Activated CD4-positive, alpha-beta T cell treated with anti-CD3 and anti-CD28 coated beads, Interleukin-2, Interleukin-4, amounts not matched to agents 100 ng/mL and 50 ng/mL, durations not matched to agents 16 hours and 8 hours (primary cell): ENCODE data around the gene PLPP7.

ENCODE experiments used
- DNase-seq: peaks from one replicate; pipeline ENCODE4 v3.0.0-alpha.2; 2020; ENCODE audit warnings: low spot score

Gene PLPP7

GRCh38 chr9:131281119-131281965 is 8.2 kb upstream of the PLPP7 start:
- no peak for DNase-seq

GRCh38 chr9:131282175-131282574 is 7.3 kb upstream of the PLPP7 start:
- DNase-seq = no peak

- no peak for DNase-seq
Measured at GRCh38 chr9:131282688-131283422, 6.7 kb upstream of the PLPP7 start.

- no peak for DNase-seq
Measured at GRCh38 chr9:131284856-131285255, 4.7 kb upstream of the PLPP7 start.

GRCh38 chr9:131287359-131287758 is 2.2 kb upstream of the PLPP7 start:
- no peak for DNase-seq

GRCh38 chr9:131288217-131288616 is 1.3 kb upstream of the PLPP7 start:
- no peak for DNase-seq

- DNase-seq = no peak
Measured at GRCh38 chr9:131290036-131290766, 678 bp downstream of the PLPP7 start.

- DNase-seq = no peak
Measured at GRCh38 chr9:131290767-131291370, 1.3 kb downstream of the PLPP7 start.

- no peak for DNase-seq
Measured at GRCh38 chr9:131291795-131292315, 2.3 kb downstream of the PLPP7 start.

GRCh38 chr9:131292937-131293336 is 3.4 kb downstream of the PLPP7 start:
- no peak for DNase-seq

GRCh38 chr9:131296460-131296859 is 6.9 kb downstream of the PLPP7 start:
- no peak for DNase-seq

- DNase-seq = no peak
Measured at GRCh38 chr9:131296906-131297500, 7.5 kb downstream of the PLPP7 start.

GRCh38 chr9:131297903-131298302 is 8.4 kb downstream of the PLPP7 start:
- no peak for DNase-seq

GRCh38 chr9:131298341-131298740 is 8.8 kb downstream of the PLPP7 start:
- DNase-seq = no peak

- DNase-seq = no peak
Measured at GRCh38 chr9:131298816-131299215, 9.3 kb downstream of the PLPP7 start.

- DNase-seq = no peak
Measured at GRCh38 chr9:131299346-131299960, 9.9 kb downstream of the PLPP7 start.

GRCh38 chr9:131299961-131300347 is 10.4 kb downstream of the PLPP7 start:
- DNase-seq = no peak

- DNase-seq = no peak
Measured at GRCh38 chr9:131300444-131300843, 10.9 kb downstream of the PLPP7 start.

GRCh38 chr9:131302244-131303075 is 12.9 kb downstream of the PLPP7 start:
- DNase-seq = no peak
